Sigmoid colon (tissue), 4 donors: ENCODE measurements around the gene DEFB125.

Experiments used
- EP300 ChIP-seq, 4 donors: sonication (generic); formaldehyde crosslinking; IDR thresholded peaks; one replicate each; pipeline ENCODE4 v1.6.1; 2017; ENCODE audit warnings: antibody characterized with exemption in 4 of 4
- TF ChIP-seq, protein P1 (sequence below), 4 experiments: fragments of 450-650 bp in 3 of 4; fragments of 200-600 bp in 1 of 4; IDR thresholded peaks; one replicate each; pipeline ENCODE4 v1.5.1; 2016 to 2019; ENCODE audit warnings: antibody characterized with exemption in 4 of 4, mild to moderate bottlenecking in 3 of 4, moderate library complexity in 2 of 4

DNA sequence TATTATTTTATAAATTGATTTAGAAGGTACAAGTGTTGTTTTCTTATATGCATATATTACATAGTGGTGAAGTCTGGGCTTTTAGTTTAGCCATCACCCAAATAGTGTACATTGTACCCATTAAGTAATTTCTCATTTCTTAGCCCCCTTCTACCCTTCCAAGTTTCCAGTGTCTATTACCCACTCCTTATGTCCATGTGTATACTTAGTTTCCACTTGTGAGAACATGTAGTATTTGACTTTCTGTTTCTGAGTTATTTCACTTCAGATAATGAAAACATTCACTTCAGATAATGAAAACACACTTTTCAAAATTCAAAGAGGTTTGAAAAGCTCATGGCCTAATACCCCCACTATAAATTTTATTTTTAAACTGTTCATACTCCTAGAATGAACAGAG is 14.5 kb downstream of the DEFB125 start:
- TF ChIP-seq, protein P1, sequence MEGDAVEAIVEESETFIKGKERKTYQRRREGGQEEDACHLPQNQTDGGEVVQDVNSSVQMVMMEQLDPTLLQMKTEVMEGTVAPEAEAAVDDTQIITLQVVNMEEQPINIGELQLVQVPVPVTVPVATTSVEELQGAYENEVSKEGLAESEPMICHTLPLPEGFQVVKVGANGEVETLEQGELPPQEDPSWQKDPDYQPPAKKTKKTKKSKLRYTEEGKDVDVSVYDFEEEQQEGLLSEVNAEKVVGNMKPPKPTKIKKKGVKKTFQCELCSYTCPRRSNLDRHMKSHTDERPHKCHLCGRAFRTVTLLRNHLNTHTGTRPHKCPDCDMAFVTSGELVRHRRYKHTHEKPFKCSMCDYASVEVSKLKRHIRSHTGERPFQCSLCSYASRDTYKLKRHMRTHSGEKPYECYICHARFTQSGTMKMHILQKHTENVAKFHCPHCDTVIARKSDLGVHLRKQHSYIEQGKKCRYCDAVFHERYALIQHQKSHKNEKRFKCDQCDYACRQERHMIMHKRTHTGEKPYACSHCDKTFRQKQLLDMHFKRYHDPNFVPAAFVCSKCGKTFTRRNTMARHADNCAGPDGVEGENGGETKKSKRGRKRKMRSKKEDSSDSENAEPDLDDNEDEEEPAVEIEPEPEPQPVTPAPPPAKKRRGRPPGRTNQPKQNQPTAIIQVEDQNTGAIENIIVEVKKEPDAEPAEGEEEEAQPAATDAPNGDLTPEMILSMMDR (IDR thresholded peaks at IDR 0.05), result no peak
- TF ChIP-seq EP300 (IDR thresholded peaks at IDR 0.05), result no peak
